AG09319 (cell line): ENCODE data around the gene DEAF1.

Experiments
- DNase-seq: peaks from one replicate; pipeline ENCODE4 v3.0.0-alpha.2; 2010; ENCODE audit warnings: low read depth; ENCODE audit errors: extremely low read depth
- CTCF ChIP-seq: IDR thresholded peaks from 2 replicates; pipeline ENCODE4 v1.5.1; 2011; ENCODE audit warnings: low read depth, mild to moderate bottlenecking, inconsistent platforms, low read length, moderate library complexity

DEAF1 gene

GRCh38 chr11:627308-627576 is 67.8 kb downstream of the DEAF1 start:
- no peak for TF ChIP-seq CTCF
- DNase-seq = no peak

- TF ChIP-seq CTCF = no peak
- DNase-seq = no peak
Measured at GRCh38 chr11:626475-627307, 68.3 kb downstream of the DEAF1 start, which contains the start of gene SCT. Gene SCT (minus strand): TSS chr11:627181. CDS start chr11:627143, 38 bp downstream.

GRCh38 chr11:625636-626268 is 69.3 kb downstream of the DEAF1 start:
- no peak for TF ChIP-seq CTCF
- no peak for DNase-seq

GRCh38 chr11:624705-625635 is 70.1 kb downstream of the DEAF1 start, which contains the start of gene CDHR5:
Gene CDHR5 (minus strand): TSS chr11:624955. CDS start chr11:624902, 53 bp downstream.
- TF ChIP-seq CTCF = no peak
- no peak for DNase-seq

- no peak for TF ChIP-seq CTCF
- DNase-seq = no peak
Measured at GRCh38 chr11:623999-624704, 70.9 kb downstream of the DEAF1 start.

- no peak for DNase-seq
Measured at GRCh38 chr11:623349-623869, 71.6 kb downstream of the DEAF1 start.

More at GRCh38 chr11:623349-623869, 71.6 kb downstream of the DEAF1 start:
- TF ChIP-seq CTCF = no peak
